Endothelial cell of hepatic sinusoid (primary cell): ENCODE data around the gene PRAMEF15.
"Not testable (repeated sequence)": the region's sequence is repeated elsewhere in the genome, so short reads cannot be mapped to it uniquely, and the experiment has no call there.

Source experiments
- in situ Hi-C: cut with HindIII; loops from 2 replicates; pipeline ENCODE4 v1.10.0; 2017; ENCODE audit warnings: low sequenced_read_pairs

PRAMEF15 gene

GRCh38 chr1:13315281-13315680 lies at the start of gene PRAMEF15:
Gene PRAMEF15, plus strand, starts transcription at chr1:13315581. Its CDS starts 2,827 bp downstream, at chr1:13318408.
- in situ Hi-C loops, result not testable (repeated sequence)

GRCh38 chr1:13277016-13277415 lies 38.4 kb upstream of the PRAMEF15 start:
- in situ Hi-C loops, result not testable (repeated sequence)

GRCh38 chr1:13279617-13280016 lies 35.8 kb upstream of the PRAMEF15 start:
- in situ Hi-C loops, result not testable (repeated sequence)

- in situ Hi-C loops, result not testable (repeated sequence)
Measured at GRCh38 chr1:13285037-13285436, 30.3 kb upstream of the PRAMEF15 start, which contains the start of gene PRAMEF8. Gene PRAMEF8, minus strand, starts transcription at chr1:13285137. Its CDS starts 1,046 bp downstream, at chr1:13284091.

- in situ Hi-C loops, result not testable (repeated sequence)
Measured at GRCh38 chr1:13289030-13289429, 26.4 kb upstream of the PRAMEF15 start.

DNA sequence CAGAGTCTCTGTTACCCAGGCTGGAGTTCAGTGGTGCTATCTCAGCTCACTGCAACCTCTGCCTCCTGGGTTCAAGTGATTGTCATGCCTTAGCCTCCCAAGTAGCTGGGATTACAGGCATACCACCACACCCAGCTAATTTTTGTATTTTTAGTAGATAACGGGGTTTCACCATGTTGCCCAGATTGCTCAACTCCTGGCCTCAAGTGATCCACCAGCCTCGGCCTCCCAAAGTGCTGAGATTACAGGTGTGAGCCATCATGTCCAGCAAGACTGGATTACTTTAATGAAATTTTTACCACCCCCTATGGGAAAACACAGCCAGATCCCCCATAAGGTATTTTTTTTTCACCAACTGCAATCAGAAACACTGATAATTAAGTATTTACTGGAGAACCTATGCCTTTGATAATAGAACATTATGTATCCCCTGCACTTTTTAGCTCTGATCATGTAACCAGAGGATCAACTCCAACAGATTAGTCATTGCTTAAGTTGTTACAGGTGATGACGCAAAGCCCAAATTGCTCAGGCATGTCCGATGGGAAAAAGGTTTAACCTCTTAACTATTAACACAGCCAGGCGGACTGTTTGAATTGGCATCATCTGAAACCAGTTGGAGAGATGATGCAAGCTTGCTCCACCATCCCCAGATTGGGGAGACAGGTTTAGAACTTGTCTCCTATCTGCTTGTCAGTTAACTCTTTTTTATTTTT lies 18.0 kb upstream of the PRAMEF15 start:
- in situ Hi-C loops, result not testable (repeated sequence)

DNA sequence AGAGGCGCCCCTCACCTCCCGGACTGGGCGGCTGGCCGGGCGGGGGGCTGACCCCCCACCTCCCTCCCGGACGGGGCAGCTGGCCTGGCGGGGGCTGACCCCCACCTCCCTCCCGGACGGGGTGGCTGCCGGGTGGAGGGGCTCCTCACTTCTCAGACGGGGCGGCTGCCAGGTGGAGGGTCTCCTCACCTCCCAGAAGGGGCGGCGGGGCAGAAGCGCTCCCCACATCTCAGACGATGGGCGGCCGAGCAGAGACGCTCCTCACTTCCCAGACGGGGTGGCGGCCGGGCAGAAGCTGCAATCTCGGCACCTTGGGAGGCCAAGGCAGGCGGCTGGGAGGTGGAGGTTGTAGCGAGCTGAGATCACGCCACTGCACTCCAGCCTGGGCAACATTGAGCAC lies 16.7 kb upstream of the PRAMEF15 start:
- in situ Hi-C loops, result not testable (repeated sequence)

DNA sequence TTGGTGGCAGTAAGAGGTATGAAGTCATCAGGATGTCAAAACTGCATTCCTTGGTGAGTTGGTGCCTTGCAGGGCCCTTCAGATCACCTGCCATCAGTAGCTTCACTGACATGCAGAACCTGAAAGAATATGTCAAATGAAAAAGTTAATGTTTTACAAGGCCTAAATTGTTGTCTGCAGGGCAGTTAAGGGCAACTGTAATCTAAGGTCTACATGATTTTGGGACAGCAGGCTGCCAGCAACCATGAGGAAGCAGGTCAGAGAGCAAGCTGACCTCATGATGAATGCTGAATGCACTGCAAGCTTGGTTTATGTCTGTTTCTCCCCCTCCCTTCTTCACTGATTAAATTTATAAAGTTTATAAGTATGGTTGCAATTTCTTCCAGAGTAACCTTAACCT lies 13.2 kb upstream of the PRAMEF15 start:
- in situ Hi-C loops, result not testable (repeated sequence)

DNA sequence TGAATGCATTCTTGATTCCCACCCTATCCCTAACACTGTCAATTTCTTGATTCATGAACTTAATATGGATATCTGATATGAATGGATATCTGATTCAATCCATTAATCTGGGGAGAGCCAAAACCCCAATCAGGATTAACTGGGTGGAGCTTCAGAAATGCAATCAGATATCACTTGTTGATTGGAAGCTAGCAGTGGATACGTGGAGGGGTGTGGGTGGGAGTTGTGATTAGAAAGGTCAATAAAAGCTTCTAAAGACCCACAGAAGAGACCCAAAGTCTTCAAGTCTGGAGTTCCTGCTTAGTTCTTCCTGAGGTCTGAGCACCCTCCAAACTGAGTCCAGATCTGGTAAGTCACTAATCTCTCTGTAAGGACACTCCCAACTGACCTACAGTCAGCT lies 12.1 kb upstream of the PRAMEF15 start, which contains the start of gene PRAMEF33:
TSS of gene PRAMEF33 (plus strand) at position 301 of the 400 bp plus-strand sequence. CDS start 2,416 bp downstream, outside the sequence.
- in situ Hi-C loops, result not testable (repeated sequence)

DNA sequence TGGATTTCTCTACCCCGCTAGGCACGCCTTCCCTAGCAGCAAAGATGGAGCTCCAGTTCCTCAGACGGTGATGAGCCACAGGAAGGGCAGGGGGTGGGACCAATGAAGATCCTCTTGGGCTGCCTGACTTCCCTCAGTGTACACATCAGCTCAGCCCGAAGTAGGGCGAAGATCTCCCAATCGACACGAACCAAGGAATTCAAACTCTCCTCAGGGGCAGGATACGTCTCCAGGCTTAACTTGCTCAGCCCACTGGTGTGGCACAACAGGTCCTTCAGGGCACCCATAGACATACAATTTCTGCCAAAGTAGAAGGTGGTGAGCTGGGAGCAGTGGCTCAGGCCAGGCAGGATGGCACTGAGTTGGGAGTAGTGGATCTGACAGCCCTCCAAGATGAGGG lies 27.1 kb downstream of the PRAMEF15 start:
- in situ Hi-C loops, result not testable (repeated sequence)

GRCh38 chr1:13347034-13347433 lies 31.7 kb downstream of the PRAMEF15 start, which contains the start of gene PRAMEF14:
Gene PRAMEF14, minus strand, starts transcription at chr1:13347134. Its CDS starts 1,820 bp downstream, at chr1:13345314.
- in situ Hi-C loops, result not testable (repeated sequence)

DNA sequence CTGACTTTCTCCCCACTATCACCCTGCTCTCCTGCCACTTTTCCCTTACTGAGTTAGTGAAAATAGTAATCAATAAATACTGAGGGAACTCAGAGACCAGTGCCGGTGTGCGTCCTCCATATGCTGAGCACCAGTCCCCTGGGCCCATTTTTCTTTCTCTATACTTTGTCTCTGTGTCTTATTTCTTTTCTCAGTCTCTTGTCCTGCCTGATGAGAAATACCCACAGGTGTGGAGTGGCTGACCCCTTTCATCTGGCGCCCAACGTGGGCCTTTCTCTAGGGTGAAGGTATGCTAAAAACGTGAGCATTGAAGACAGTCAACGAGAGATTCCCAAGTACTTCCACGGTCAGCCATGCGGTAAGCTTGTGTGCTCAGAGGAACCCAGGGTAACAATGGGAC lies 38.1 kb downstream of the PRAMEF15 start:
- in situ Hi-C loops, result not testable (repeated sequence)

DNA sequence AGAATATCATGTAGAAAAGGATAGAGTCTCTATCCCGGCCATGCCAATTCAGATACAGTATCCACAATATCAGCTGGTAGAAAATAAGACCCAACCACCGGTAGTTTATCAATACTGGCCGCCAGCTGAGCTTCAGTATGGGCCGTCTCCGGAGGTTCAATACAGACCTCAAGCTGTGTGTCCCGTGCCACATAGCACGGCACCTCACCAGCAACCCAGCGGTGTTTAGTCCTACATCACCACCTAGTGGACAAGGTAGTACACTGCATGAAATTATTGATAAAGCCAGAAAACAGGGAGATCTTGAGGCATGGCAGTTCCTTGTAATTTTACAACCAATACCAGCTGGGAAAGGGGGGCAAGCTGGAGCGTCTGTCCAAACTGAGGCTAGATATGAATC lies 39.1 kb downstream of the PRAMEF15 start:
- in situ Hi-C loops, result not testable (repeated sequence)

- in situ Hi-C loops, result not testable (repeated sequence)
Measured at GRCh38 chr1:13356774-13357173, 41.4 kb downstream of the PRAMEF15 start.

GRCh38 chr1:13362364-13362763 lies 47.0 kb downstream of the PRAMEF15 start:
- in situ Hi-C loops, result not testable (repeated sequence)

- in situ Hi-C loops, result not testable (repeated sequence)
Measured at GRCh38 chr1:13364928-13365327, 49.5 kb downstream of the PRAMEF15 start.

DNA sequence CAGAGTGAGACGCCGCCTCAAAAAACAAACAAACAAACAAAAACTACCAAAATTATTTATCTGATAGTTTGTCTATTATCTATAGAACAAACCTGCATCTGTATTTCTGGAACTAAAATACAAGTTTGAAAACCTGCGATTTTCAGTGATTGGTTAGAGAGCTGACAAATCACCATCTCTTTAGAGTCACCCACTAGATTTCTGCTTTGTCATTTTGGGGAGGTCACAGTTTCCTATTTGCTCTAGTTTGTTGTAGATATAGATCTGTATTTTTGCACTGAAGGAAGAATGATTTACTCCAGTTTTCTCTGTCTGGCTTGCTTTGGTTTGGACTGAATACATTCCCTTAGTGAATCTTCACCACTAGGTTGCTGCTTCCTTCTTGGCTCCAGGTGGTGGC lies 51.2 kb downstream of the PRAMEF15 start:
- in situ Hi-C loops, result not testable (repeated sequence)

- in situ Hi-C loops, result not testable (repeated sequence)
Measured at GRCh38 chr1:13368544-13368943, 53.2 kb downstream of the PRAMEF15 start.
